Spleen (tissue), 11 donors: ENCODE results near the gene COL6A3. TPM values are rescaled to one million over a fixed set of nuclear protein-coding genes. Genes with fewer than 3 reads are reported as not detected.
"Not testable (repeated sequence)": the region's sequence is repeated elsewhere in the genome, so short reads cannot be mapped to it uniquely, and the experiment has no call there.

Experiments
- DNase-seq: peaks from one replicate; pipeline ENCODE4 v3.0.0-alpha.2; 2020
- H3K27ac ChIP-seq, 8 donors: fragments of 200-600 bp; sonication (generic) in 7 of 8; 1 replicate in 4 of 8; 2 replicates in 4 of 8; pipeline versions ENCODE4 v1.5.0 to v1.8.0; 2016 to 2021; ENCODE audit warnings: inconsistent platforms in 4 of 8, mild to moderate bottlenecking in 4 of 8, moderate library complexity in 1 of 8
- H3K27me3 ChIP-seq, 7 donors: fragments of 200-600 bp; sonication (generic) in 6 of 7; replicated peaks in 1 of 7; 1 replicate in 4 of 7; 2 replicates in 3 of 7; pipeline versions ENCODE4 v1.5.0 to v1.8.0; 2016 to 2021; ENCODE audit warnings: inconsistent platforms in 3 of 7, mild to moderate bottlenecking in 1 of 7
- H3K36me3 ChIP-seq, 6 donors: fragments of 200-600 bp; sonication (generic) in 5 of 6; 1 replicate in 4 of 6; 2 replicates in 2 of 6; pipeline versions ENCODE4 v1.5.0 to v1.8.0; 2016 to 2021; ENCODE audit warnings: inconsistent platforms in 2 of 6
- H3K4me1 ChIP-seq, 6 donors: fragments of 200-600 bp; sonication (generic) in 5 of 6; 1 replicate in 3 of 6; 2 replicates in 3 of 6; pipeline versions ENCODE4 v1.5.0 to v1.8.0; 2016 to 2021; ENCODE audit warnings: inconsistent platforms in 3 of 6
- H3K4me3 ChIP-seq, 8 donors: fragments of 200-600 bp; sonication (generic) in 7 of 8; 1 replicate in 4 of 8; 2 replicates in 4 of 8; pipeline versions ENCODE4 v1.5.0 to v1.8.0; 2016 to 2021; ENCODE audit warnings: inconsistent platforms in 4 of 8, mild to moderate bottlenecking in 4 of 8, moderate library complexity in 2 of 8
- H3K9me3 ChIP-seq, 8 donors: fragments of 200-600 bp; sonication (generic) in 7 of 8; 1 replicate in 4 of 8; 2 replicates in 4 of 8; pipeline versions ENCODE4 v1.5.0 to v1.8.0; 2016 to 2021; ENCODE audit warnings: inconsistent platforms in 4 of 8
- POLR2A ChIP-seq, 3 donors: fragments of 450-650 bp; IDR thresholded peaks; one replicate each; pipeline ENCODE4 v1.5.1; 2017; ENCODE audit warnings: antibody characterized with exemption in 3 of 3, mild to moderate bottlenecking in 1 of 3
- POLR2AphosphoS5 ChIP-seq, 3 donors: sonication (generic); formaldehyde crosslinking; IDR thresholded peaks; one replicate each; pipeline ENCODE4 v1.5.1; 2017; ENCODE audit warnings: antibody characterized with exemption in 3 of 3
- WGBS, 5 donors: extraction: QIAGEN DNeasy Blood & Tissue Kit in 3 of 5; methylation state at CpG; one replicate each; pipeline versions ENCODE4 v1.1.5 to v1.1.7; 2013 to 2018; 5-methylcytosine and 5-hydroxymethylcytosine counted together
- intact Hi-C: fragments of 100-400 bp; cut with DNase I; formaldehyde crosslinking; loops from one replicate; pipeline ENCODE4 v1.15.0; 2023; ENCODE audit warnings: low total_unique reads
- polyA plus RNA-seq, 3 donors: library from polyadenylated mRNA; stranded (reverse); fragments of 200-250 nt; gene quantifications; one replicate each; pipeline ENCODE4 v1.2.1, GENCODE V29; 2013
- total RNA-seq, 7 donors: library from RNA; depleted of rRNA in 3 of 7; stranded (reverse); fragments of >200 nt in 3 of 7; fragmentation: NEBNext Ultra II Directional in 4 of 7; extraction: Animal tissue kit (Norgen Biotek cat#: 25700) in 4 of 7; gene quantifications; one replicate each; pipeline versions ENCODE4 v1.1.0 to v1.2.1, GENCODE V29; 2016 to 2021
- TF ChIP-seq, protein P1 (sequence below), 11 experiments: fragments of 200-600 bp in 7 of 11; fragments of 450-650 bp in 4 of 11; sonication (generic) in 4 of 11; IDR thresholded peaks in 8 of 11; conservative IDR thresholded peaks in 3 of 11; 1 replicate in 7 of 11; 2 replicates in 4 of 11; pipeline versions ENCODE4 v1.4.0 to v1.8.0; 2016 to 2021; ENCODE audit warnings: antibody characterized with exemption in 11 of 11, inconsistent platforms in 4 of 11, mild to moderate bottlenecking in 1 of 11
- donor health status: healthy with polysubstance abuse.
- donor health status: DM: no; HTN: no; CAD: no; lungs with moderate emphysema.
- donor health status: DM: no; HTN: no; CAD: no.
- donor health status: Bipolar disorder and iron deficiency.
- donor health status: healthy.
- donor health status: DM: no; HTN: no; CAD: no.
- donor health status: DM: yes; HTN: yes; CAD: no.

The COL6A3 gene
- total and polyA plus RNA-seq, 10 donors, result 8.3 to 146 (median 65.4) TPM

DNA sequence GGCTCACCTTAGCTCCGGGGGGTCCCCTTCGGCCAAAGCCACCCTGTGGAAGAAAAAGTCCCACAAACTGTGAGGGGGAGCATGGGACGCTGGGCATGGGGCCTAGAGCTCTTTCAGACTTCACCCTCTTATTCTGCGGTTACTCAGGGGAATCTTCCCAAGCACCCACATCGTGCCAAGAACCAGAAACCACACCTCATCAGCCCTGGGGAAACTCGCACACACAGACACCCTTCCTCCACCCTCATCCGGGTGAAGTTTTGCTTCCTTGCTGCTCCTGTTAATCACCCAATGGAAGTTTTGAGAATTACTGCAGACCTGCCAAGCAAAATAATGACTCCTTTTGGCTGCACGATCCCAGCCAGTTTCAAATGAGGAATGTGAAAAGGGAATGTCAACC, 59.1 kb downstream of the COL6A3 start:
- no peak for DNase-seq
- peaks cover 0 to 24% (median 0%) of the 10 kb centered on the region in 6 donors for H3K36me3 ChIP-seq
- intact Hi-C loops, result no loop called here

DNA sequence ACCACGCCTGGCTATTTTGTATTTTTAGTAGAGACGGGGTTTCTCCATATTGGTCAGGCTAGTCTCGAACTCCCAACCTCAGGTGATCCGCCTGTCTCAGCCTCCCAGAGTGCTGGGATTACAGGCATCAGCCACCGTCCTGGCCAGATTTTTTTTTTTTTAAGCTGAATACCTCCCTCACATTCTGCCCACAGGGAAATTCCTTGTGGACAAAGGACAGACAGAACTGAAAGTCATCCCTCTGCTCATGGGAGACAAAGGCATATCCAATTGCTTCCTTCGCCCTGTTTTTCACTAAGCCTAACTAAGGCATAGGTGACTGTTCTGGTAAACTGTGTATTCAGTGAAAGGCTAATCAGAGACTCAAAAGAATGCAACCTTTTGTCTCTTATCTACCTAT, 59.8 kb downstream of the COL6A3 start:
- intact Hi-C loops, H3K27ac ChIP-seq, H3K9me3 ChIP-seq, H3K4me1 ChIP-seq, DNase-seq, H3K4me3 ChIP-seq: not testable (repeated sequence)
- Histone ChIP-seq H3K36me3 (peaks cover 0 to 17% (median 0%) of the 10 kb centered on the region in 6 donors), H3K27me3 (peaks cover 0 to 28% (median 0%) of the 10 kb centered on the region in 7 donors)
- 82 to 90% (median 89%) methylated on average over 6 of the region's 6 CpGs for WGBS, 5 donors

More for the DNA sequence above, 59.1 kb downstream of the COL6A3 start:
- Histone ChIP-seq H3K9me3 (no peaks in the 10 kb centered on the region), H3K27me3 (peaks cover 0 to 35% (median 0%) of the 10 kb centered on the region in 7 donors), H3K4me3 (no peak overlapping the region), H3K4me1 (no peaks in the 10 kb centered on the region), H3K27ac (no peak overlapping the region)
- WGBS, 5 donors, result 82 to 89% (median 85%) methylated on average over 8 of the region's 8 CpGs
- TF ChIP-seq, protein P1, sequence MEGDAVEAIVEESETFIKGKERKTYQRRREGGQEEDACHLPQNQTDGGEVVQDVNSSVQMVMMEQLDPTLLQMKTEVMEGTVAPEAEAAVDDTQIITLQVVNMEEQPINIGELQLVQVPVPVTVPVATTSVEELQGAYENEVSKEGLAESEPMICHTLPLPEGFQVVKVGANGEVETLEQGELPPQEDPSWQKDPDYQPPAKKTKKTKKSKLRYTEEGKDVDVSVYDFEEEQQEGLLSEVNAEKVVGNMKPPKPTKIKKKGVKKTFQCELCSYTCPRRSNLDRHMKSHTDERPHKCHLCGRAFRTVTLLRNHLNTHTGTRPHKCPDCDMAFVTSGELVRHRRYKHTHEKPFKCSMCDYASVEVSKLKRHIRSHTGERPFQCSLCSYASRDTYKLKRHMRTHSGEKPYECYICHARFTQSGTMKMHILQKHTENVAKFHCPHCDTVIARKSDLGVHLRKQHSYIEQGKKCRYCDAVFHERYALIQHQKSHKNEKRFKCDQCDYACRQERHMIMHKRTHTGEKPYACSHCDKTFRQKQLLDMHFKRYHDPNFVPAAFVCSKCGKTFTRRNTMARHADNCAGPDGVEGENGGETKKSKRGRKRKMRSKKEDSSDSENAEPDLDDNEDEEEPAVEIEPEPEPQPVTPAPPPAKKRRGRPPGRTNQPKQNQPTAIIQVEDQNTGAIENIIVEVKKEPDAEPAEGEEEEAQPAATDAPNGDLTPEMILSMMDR (IDR thresholded peaks at IDR 0.05 in 8 of 11, conservative IDR thresholded peaks at IDR 0.05 in 3 of 11), result no peak
- no peak for TF ChIP-seq POLR2A (IDR thresholded peaks at IDR 0.05)
- TF ChIP-seq POLR2AphosphoS5 (IDR thresholded peaks at IDR 0.05), result no peak

DNA sequence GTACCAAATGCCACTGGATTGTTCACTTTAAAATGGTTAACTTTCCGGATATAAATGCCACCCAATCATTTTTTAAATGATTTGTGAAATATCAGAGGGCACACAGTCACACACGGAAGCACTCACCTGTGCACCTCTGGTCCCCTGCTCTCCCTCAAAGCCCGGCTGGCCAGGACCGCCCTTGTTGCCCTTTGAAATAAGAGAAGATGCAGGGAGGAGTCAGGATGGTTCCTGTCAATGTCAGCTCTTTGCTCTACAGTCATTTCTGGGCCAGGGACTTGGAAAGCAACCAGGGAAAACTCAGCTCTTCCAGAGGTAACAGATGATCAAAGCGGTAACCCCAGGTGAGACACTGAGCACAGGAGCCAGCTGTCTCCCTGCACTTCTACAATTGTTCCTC, 60.7 kb downstream of the COL6A3 start:
- no peak for DNase-seq
- Histone ChIP-seq H3K9me3 (no peaks in the 10 kb centered on the region), H3K4me1 (no peaks in the 10 kb centered on the region), H3K4me3 (no peak overlapping the region), H3K27me3 (peaks cover 0 to 28% (median 0%) of the 10 kb centered on the region in 7 donors), H3K36me3 (peaks cover 0 to 11% (median 0%) of the 10 kb centered on the region in 6 donors), H3K27ac (no peak overlapping the region)
- TF ChIP-seq POLR2A (IDR thresholded peaks at IDR 0.05), result no peak
- no peak for TF ChIP-seq POLR2AphosphoS5 (IDR thresholded peaks at IDR 0.05)
- TF ChIP-seq, protein P1 (IDR thresholded peaks at IDR 0.05 in 8 of 11, conservative IDR thresholded peaks at IDR 0.05 in 3 of 11), result no peak
- 38 to 58% (median 50%) methylated on average over 5 of the region's 5 CpGs for WGBS, 5 donors
- intact Hi-C loops, result no loop called here

DNA sequence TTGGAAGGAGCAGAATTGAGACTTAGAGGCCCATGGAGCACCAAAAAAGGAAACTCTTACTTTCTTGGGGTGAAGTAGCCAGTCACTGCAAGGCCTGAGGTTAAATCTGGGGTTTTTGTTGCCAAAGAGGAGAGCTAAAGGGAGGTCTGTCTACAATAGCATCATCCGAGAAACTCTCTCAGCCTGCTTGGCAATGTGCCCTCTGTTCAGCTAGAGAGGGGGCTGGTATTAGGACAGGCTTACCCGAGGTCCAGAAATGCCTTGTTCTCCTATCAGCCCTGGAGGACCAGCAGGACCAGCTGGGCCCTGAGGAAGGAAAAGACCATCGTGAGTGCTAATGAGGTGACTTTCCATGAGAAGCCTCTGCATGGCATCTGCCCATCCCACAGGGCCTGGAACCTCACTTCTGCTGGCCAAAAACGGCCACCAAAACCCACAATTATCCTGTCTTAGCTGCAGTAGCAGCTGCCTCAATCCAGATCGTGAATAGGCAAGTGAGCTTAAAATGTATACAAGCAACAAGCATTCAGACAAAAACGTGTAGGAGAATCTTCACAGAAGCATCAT, 61.6 kb downstream of the COL6A3 start:
- H3K4me3 ChIP-seq, result no peak overlapping the region
- peaks cover 0 to 10% (median 0%) of the 10 kb centered on the region in 6 donors for H3K36me3 ChIP-seq
- TF ChIP-seq POLR2AphosphoS5 (IDR thresholded peaks at IDR 0.05) (no peak), POLR2A (IDR thresholded peaks at IDR 0.05) (no peak)
- TF ChIP-seq, protein P1 (IDR thresholded peaks at IDR 0.05 in 8 of 11, conservative IDR thresholded peaks at IDR 0.05 in 3 of 11), result no peak
- H3K4me1 ChIP-seq, result no peaks in the 10 kb centered on the region
- intact Hi-C loops, result no loop called here
- peaks cover 0 to 28% (median 0%) of the 10 kb centered on the region in 7 donors for H3K27me3 ChIP-seq
- H3K9me3 ChIP-seq, result no peaks in the 10 kb centered on the region
- 49 to 79% (median 69%) methylated on average over 6 of the region's 6 CpGs for WGBS, 5 donors
- no peak overlapping the region for H3K27ac ChIP-seq
- no peak for DNase-seq
